A549 (cell line): Measurements from ENCODE around the gene PTPRN2.

ENCODE experiments used
- CTCF ChIP-seq: fragments of >200 bp; sonication (Bioruptor Twin); formaldehyde crosslinking; IDR thresholded peaks from 3 replicates; pipeline ENCODE4 v1.5.1; 2016
- FOSL2 ChIP-seq, 2 experiments: fragments of 450-650 bp in 1 of 2; fragments of >200 bp in 1 of 2; sonication (Bioruptor Twin) in 1 of 2; formaldehyde crosslinking; IDR thresholded peaks; 2 replicates each; pipeline versions ENCODE4 v1.5.0 to v1.6.1; 2016 to 2020; ENCODE audit warnings: mild to moderate bottlenecking in 1 of 2, moderate library complexity in 1 of 2
- HMGXB4 ChIP-seq: fragments of 250-450 bp; sonication (Bioruptor Pico); IDR thresholded peaks from 2 replicates; pipeline ENCODE4 v1.5.0; 2021; ENCODE audit warnings: mild to moderate bottlenecking, moderate library complexity, borderline replicate concordance
- KDM1A ChIP-seq: fragments of 200-600 bp; sonication (generic); IDR thresholded peaks from 2 replicates; pipeline ENCODE4 v1.6.1; 2016; ENCODE audit warnings: low read depth, mild to moderate bottlenecking
- NFE2L2 ChIP-seq: fragments of 150-350 bp; conservative IDR thresholded peaks from 2 replicates; pipeline ENCODE4 v1.6.1; 2014; ENCODE audit warnings: low read length
- PHF8 ChIP-seq: fragments of 200-600 bp; sonication (generic); IDR thresholded peaks from 2 replicates; pipeline ENCODE4 v1.6.1; 2016; ENCODE audit warnings: low read depth, mild to moderate bottlenecking, antibody characterized with exemption, moderate library complexity, borderline replicate concordance
- POLR2A ChIP-seq: IDR thresholded peaks from 2 replicates; pipeline ENCODE4 v1.6.1; 2012; ENCODE audit warnings: mild to moderate bottlenecking, low read length
- POLR2AphosphoS2 ChIP-seq: conservative IDR thresholded peaks from 2 replicates; pipeline ENCODE4 v1.6.1; 2012; ENCODE audit warnings: low read length, improper control_type of control experiment, inconsistent platforms
- REST ChIP-seq: fragments of 200-600 bp; sonication (generic); IDR thresholded peaks from 2 replicates; pipeline ENCODE4 v1.6.1; 2016; ENCODE audit warnings: antibody characterized with exemption, mild to moderate bottlenecking, moderate library complexity
- RFX5 ChIP-seq: fragments of 450-650 bp; IDR thresholded peaks from 2 replicates; pipeline ENCODE4 v1.7.1; 2014; ENCODE audit warnings: antibody characterized with exemption, mild to moderate bottlenecking, moderate library complexity
- RNF2 ChIP-seq: fragments of 200-600 bp; sonication (generic); IDR thresholded peaks from 2 replicates; pipeline ENCODE4 v1.6.1; 2016; ENCODE audit warnings: low read depth, mild to moderate bottlenecking, antibody characterized with exemption, moderate library complexity, borderline replicate concordance
- SMC3 ChIP-seq: fragments of >200 bp; sonication (Bioruptor Twin); formaldehyde crosslinking; IDR thresholded peaks from 3 replicates; pipeline ENCODE4 v1.6.1; 2018; ENCODE audit warnings: inconsistent platforms
- ZNF302 ChIP-seq: fragments of 250-450 bp; sonication (Bioruptor Pico); IDR thresholded peaks from 2 replicates; pipeline ENCODE4 v1.9.0; 2021; ENCODE audit warnings: inconsistent platforms, mild to moderate bottlenecking, moderate library complexity
- ZSCAN20 ChIP-seq: fragments of 250-450 bp; sonication (Bioruptor Pico); IDR thresholded peaks from 2 replicates; pipeline ENCODE4 v1.8.0; 2022; ENCODE audit warnings: mild to moderate bottlenecking, moderate library complexity

- TF ChIP-seq CTCF (no peak), ZSCAN20 (no peak), RFX5 (no peak), SMC3 (no peak), HMGXB4 (CRISPR knock-in tag) (no peak), ZNF302 (no peak), PHF8 (no peak), FOSL2 (IDR thresholded peaks at IDR 0.05) (no peak), FOSL2 (CRISPR knock-in tag; IDR thresholded peaks at IDR 0.05) (no peak), POLR2A (no peak), RNF2 (no peak), POLR2AphosphoS2 (no peak), REST (no peak), KDM1A (no peak), NFE2L2 (no peak)
Observed at GRCh38 chr7:158328376-158329013, 259.1 kb downstream of the PTPRN2 start.
